SU-DHL-6 (cell line): ENCODE results near the gene CDC25B.

Source experiments
- H2AFZ ChIP-seq: fragments of 200-600 bp; sonication (generic); 2 replicates; pipeline ENCODE4 v1.6.1; 2014; ENCODE audit warnings: low read depth, mild to moderate bottlenecking, moderate library complexity, mixed read lengths, antibody characterized with exemption, low read length; ENCODE audit not compliant: severe bottlenecking
- H3F3A ChIP-seq: fragments of 200-600 bp; shearing (Covaris generic); 2 replicates; pipeline ENCODE4 v1.6.0; 2016; ENCODE audit warnings: antibody characterized with exemption, mild to moderate bottlenecking; ENCODE audit not compliant: insufficient read depth
- H3K27ac ChIP-seq: fragments of 200-600 bp; sonication (generic); 2 replicates; pipeline ENCODE4 v1.5.1; 2016; ENCODE audit warnings: low read depth, mild to moderate bottlenecking, low read length, moderate library complexity, mixed read lengths
- H3K27me3 ChIP-seq: fragments of 200-600 bp; sonication (generic), shearing (Covaris generic); 2 replicates; pipeline ENCODE4 v1.6.0; 2014; ENCODE audit warnings: mild to moderate bottlenecking, low read length
- H3K36me3 ChIP-seq: fragments of 200-600 bp; sonication (generic); 2 replicates; pipeline ENCODE4 v1.6.1; 2014; ENCODE audit warnings: mild to moderate bottlenecking, low read length, mixed read lengths
- H3K4me2 ChIP-seq: fragments of 300-600, 200-600 bp; shearing (Covaris generic), sonication (generic); 2 replicates; pipeline ENCODE4 v1.6.0; 2014; ENCODE audit warnings: low read length, low read depth, mild to moderate bottlenecking; ENCODE audit not compliant: poor library complexity, severe bottlenecking
- H3K4me3 ChIP-seq: fragments of 200-600 bp; sonication (generic); 2 replicates; pipeline ENCODE4 v1.5.1; 2014; ENCODE audit warnings: antibody characterized with exemption, low read length, mild to moderate bottlenecking, mixed read lengths; ENCODE audit not compliant: insufficient read depth, poor library complexity, severe bottlenecking
- H3K79me2 ChIP-seq: fragments of 200-600 bp; sonication (generic); 2 replicates; pipeline ENCODE4 v1.6.1; 2014; ENCODE audit warnings: mild to moderate bottlenecking, low read length, moderate library complexity; ENCODE audit not compliant: insufficient read depth
- H3K9ac ChIP-seq: fragments of 200-600 bp; sonication (generic); 2 replicates; pipeline ENCODE4 v1.7.0; 2014; ENCODE audit warnings: mild to moderate bottlenecking, low read length
- H3K9me2 ChIP-seq: fragments of 200-600 bp; sonication (generic); replicated peaks from 2 replicates; pipeline ENCODE4 v1.6.1; 2014; ENCODE audit warnings: low read length; ENCODE audit not compliant: insufficient read depth
- H3K9me3 ChIP-seq: fragments of 200-600 bp; sonication (generic); 2 replicates; pipeline ENCODE4 v1.6.1; 2014; ENCODE audit warnings: low read length, mixed read lengths; ENCODE audit not compliant: insufficient read depth
- H4K20me1 ChIP-seq: fragments of 200-600 bp; sonication (generic); 2 replicates; pipeline ENCODE4 v1.6.1; 2014; ENCODE audit warnings: low read depth, mild to moderate bottlenecking, antibody characterized with exemption, low read length, moderate library complexity, mixed read lengths
- CTCF ChIP-seq: fragments of 200-600 bp; sonication (generic); IDR thresholded peaks from one replicate; pipeline ENCODE4 v1.5.1; 2017; ENCODE audit warnings: antibody characterized with exemption, mild to moderate bottlenecking, low read length, moderate library complexity; ENCODE audit not compliant: insufficient read depth, poor library complexity, severe bottlenecking
- EZH2phosphoT487 ChIP-seq: fragments of 200-600 bp; sonication (generic), shearing (Covaris generic); conservative IDR thresholded peaks from 2 replicates; pipeline ENCODE4 v1.6.1; 2018; ENCODE audit warnings: mild to moderate bottlenecking, antibody characterized with exemption, low read length, moderate library complexity, mixed read lengths

The CDC25B gene

GRCh38 chr20:3753501-3754275, 42.4 kb upstream of the CDC25B start:
- Histone ChIP-seq H3K4me3 (no peak overlapping the region), H4K20me1 (no peaks in the 10 kb centered on the region; the same call in 1 of the 2 replicates), H3K27ac (no peak overlapping the region), H2AFZ (no peak overlapping the region), H3K9me3 (no peaks in the 10 kb centered on the region), H3F3A (no peaks in the 10 kb centered on the region), H3K27me3 (no peaks in the 10 kb centered on the region), H3K9ac (no peak overlapping the region), H3K36me3 (no peaks in the 10 kb centered on the region), H3K9me2 (no peaks in the 10 kb centered on the region), H3K4me2 (no peak overlapping the region), H3K79me2 (no peaks in the 10 kb centered on the region)
- no peak for TF ChIP-seq CTCF
- no peak for TF ChIP-seq EZH2phosphoT487

DNA sequence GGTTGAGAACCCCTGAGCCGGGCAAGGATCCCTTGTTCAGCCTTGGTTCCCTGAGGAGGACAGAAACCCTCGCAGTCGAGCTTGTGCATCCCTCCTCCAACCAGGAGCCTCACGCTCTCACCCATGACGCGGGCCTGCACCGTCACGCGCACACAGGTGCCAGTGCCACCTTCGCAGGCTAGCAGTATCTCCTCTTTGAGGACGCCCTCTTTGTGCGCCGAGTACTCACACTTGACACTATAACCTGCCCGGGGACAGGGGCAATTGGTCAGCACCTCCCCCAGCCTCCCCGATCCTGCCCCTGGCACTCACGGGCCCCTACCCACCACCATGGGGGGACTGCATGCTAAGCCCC, 41.9 kb upstream of the CDC25B start:
- Histone ChIP-seq H3K27me3 (no peaks in the 10 kb centered on the region), H4K20me1 (no peaks in the 10 kb centered on the region; the same call in 1 of the 2 replicates), H2AFZ (no peak overlapping the region), H3K79me2 (no peaks in the 10 kb centered on the region), H3K27ac (no peak overlapping the region), H3K4me2 (no peak overlapping the region), H3K9ac (no peak overlapping the region), H3K36me3 (no peaks in the 10 kb centered on the region), H3K9me2 (no peaks in the 10 kb centered on the region), H3F3A (no peaks in the 10 kb centered on the region), H3K9me3 (no peaks in the 10 kb centered on the region), H3K4me3 (no peak overlapping the region)
- TF ChIP-seq EZH2phosphoT487 (no peak), CTCF (no peak)

DNA sequence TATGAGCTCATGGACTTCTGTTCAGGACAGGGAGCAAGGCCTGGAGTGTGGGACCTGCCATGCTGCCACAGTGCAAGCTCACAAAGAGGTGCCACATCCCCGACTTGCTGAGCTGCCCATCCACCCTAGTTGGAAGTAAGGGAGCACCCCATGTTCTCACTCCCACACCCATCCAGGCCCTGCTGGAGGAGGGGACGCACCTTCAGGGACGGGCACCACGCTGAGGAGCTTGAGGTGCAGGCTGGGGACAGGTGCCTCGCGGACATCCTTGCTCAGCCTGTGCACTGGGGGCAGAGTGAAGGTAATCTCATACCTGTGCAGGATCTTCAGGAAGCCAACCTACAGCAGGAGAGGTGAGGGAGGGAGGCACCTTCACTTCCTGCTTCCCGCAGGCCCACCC, 40.8 kb upstream of the CDC25B start:
- no peaks in the 10 kb centered on the region; the same call in 1 of the 2 replicates for H4K20me1 ChIP-seq
- H3F3A ChIP-seq: no peaks in the 10 kb centered on the region
- no peak overlapping the region for H3K9ac ChIP-seq
- no peak overlapping the region for H2AFZ ChIP-seq
- H3K36me3 ChIP-seq: no peaks in the 10 kb centered on the region
- no peaks in the 10 kb centered on the region for H3K9me2 ChIP-seq
- no peak overlapping the region for H3K27ac ChIP-seq
- no peaks in the 10 kb centered on the region for H3K9me3 ChIP-seq
- no peak overlapping the region for H3K4me2 ChIP-seq
- no peaks in the 10 kb centered on the region for H3K27me3 ChIP-seq
- H3K79me2 ChIP-seq: peaks cover 4% of the 10 kb centered on the region; the same call in 1 of the 2 replicates
- no peak overlapping the region for H3K4me3 ChIP-seq
- no peak for TF ChIP-seq CTCF
- TF ChIP-seq EZH2phosphoT487: no peak
